Measurements from ENCODE around the gene FKBP15.
"Not testable (repeated sequence)": the region's sequence is repeated elsewhere in the genome, so short reads cannot be mapped to it uniquely, and the experiment has no call there.

Gene FKBP15, protein sequence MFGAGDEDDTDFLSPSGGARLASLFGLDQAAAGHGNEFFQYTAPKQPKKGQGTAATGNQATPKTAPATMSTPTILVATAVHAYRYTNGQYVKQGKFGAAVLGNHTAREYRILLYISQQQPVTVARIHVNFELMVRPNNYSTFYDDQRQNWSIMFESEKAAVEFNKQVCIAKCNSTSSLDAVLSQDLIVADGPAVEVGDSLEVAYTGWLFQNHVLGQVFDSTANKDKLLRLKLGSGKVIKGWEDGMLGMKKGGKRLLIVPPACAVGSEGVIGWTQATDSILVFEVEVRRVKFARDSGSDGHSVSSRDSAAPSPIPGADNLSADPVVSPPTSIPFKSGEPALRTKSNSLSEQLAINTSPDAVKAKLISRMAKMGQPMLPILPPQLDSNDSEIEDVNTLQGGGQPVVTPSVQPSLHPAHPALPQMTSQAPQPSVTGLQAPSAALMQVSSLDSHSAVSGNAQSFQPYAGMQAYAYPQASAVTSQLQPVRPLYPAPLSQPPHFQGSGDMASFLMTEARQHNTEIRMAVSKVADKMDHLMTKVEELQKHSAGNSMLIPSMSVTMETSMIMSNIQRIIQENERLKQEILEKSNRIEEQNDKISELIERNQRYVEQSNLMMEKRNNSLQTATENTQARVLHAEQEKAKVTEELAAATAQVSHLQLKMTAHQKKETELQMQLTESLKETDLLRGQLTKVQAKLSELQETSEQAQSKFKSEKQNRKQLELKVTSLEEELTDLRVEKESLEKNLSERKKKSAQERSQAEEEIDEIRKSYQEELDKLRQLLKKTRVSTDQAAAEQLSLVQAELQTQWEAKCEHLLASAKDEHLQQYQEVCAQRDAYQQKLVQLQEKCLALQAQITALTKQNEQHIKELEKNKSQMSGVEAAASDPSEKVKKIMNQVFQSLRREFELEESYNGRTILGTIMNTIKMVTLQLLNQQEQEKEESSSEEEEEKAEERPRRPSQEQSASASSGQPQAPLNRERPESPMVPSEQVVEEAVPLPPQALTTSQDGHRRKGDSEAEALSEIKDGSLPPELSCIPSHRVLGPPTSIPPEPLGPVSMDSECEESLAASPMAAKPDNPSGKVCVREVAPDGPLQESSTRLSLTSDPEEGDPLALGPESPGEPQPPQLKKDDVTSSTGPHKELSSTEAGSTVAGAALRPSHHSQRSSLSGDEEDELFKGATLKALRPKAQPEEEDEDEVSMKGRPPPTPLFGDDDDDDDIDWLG

DNA sequence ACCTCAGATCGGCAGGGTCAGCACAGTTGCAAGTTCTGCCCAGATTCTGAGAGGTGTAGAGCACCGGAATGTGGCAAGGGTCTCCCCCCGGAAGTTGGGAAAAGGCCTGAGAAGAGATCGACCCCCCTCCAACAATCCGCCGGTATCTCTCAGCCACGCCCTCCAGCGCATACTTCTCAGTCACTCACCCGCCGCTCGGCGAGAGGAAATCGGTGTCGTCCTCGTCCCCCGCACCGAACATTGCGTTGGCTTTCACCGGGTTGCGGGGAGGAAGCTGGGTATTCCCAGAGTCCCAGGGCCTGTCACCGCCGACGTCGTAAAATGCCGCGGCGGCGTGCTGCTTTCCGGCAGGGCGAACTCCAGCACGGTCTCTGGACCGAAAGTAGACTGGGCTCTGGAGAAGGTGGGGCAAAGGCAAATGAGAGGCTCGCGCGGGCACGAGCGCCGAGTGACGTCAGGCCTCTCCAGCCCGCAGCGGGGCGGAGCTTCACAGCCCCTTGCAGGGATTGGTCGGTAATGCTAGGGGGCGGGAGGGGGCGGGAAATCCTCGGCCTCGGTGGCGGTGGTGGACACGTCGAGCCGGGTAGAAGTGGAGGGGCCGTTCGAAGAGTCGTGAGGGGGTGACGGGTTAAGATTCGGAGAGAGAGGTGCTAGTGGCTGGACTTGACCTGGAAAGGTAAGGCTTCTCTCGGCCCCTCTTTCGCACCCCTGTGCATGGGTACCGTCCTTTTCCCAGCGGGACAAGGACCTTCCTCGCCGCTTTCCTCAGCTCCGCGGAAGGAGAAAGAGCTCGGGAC lies at the start of gene FKBP15, which contains the start of gene SLC31A1:
TSS of gene FKBP15 (minus strand) at position 275 of the 797 bp plus-strand sequence. CDS start at position 241, 34 bp downstream.
TSS of gene SLC31A1 (plus strand) at position 542 of the 797 bp plus-strand sequence. CDS start 34,605 bp downstream, outside the sequence.
- DNase-seq = peak; percentile 95

DNA sequence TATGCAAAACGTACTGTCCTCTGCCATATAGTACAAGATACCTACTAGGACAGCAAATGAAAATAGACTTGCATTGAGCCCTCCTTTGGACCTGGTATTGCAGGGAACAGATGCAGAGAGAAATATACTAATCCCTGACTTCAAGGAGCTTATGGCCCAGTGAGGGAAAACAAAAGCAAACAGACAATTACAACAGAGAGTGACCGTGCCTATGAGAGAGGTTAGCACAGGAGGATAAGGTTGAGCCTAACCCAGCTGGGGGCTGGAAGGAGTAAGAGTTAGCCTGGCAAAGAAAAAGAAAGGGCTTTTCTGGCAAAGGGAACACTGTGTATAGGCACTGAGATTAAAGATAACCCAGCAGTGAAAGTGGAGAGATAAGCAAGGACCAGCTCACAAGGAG lies 48.8 kb upstream of the FKBP15 start:
- DNase-seq = no peak

DNA sequence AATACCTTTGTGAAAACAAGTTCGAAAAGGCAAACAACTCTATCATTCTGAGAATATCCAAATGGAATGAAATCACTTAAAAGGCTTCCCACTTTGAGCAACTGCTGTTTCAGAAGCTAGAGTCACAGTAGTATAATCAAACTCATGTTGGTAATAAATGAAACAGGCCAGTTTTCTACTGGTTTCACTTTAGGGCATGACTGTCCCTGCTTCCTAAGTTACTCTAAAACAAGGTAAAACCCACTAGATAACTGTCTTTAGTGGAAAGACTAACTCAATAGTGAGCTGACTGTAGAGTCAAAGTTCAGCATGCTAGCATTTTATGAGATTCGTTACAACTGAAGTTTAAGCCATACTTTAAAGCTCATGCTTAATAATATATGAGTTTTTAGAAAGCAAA lies 48.3 kb upstream of the FKBP15 start:
- no peak for DNase-seq

DNA sequence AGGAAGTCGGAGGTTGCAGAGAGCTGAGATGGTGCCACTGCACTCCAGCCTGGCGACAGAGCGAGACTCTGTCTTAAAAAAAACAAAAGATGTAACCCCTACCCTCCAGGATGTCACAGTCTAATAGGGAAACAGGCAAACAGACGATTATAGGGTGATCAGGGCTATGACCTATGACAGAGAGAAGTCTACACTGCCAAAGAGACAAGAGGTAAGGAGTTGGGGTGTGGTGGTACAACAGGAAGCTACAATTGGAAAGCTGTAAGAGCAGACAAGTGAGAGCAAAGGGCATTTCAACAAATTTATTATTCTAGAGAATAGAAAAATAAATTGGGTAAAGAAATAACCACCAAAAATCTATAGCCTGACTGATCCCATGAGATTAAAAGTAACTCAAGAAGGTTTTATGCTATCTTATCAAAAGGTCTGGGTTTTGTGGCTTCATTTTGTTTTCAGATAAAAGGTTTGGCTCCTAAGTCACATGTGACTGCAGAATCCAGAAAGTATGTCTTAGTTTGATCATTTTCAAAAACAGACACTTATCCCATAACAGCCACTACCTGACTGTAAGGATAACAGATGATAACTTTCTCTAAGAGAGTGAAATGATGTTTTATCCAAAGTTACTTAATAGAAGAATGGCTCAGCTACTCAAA lies 47.0 kb upstream of the FKBP15 start:
- DNase-seq = no peak

DNA sequence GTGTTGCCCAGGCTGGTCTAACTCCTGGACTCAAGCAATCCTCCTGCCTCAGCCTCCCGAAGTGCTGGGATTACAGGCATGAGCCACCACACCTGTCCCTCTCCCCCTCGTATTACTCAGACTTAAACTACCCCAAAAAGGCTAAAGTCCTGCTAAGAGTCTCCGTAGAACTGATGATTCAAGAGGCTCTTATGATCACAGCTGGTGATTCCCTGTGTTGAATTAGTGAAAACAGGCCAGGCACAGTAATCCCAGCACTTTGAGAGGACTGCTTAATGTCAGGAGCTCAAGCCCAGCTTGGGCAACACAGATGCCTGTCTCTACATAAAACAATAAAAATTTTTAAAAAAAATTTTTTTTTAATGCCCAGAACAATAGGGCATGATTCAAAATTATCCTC lies 45.1 kb upstream of the FKBP15 start:
- DNase-seq = no peak

DNA sequence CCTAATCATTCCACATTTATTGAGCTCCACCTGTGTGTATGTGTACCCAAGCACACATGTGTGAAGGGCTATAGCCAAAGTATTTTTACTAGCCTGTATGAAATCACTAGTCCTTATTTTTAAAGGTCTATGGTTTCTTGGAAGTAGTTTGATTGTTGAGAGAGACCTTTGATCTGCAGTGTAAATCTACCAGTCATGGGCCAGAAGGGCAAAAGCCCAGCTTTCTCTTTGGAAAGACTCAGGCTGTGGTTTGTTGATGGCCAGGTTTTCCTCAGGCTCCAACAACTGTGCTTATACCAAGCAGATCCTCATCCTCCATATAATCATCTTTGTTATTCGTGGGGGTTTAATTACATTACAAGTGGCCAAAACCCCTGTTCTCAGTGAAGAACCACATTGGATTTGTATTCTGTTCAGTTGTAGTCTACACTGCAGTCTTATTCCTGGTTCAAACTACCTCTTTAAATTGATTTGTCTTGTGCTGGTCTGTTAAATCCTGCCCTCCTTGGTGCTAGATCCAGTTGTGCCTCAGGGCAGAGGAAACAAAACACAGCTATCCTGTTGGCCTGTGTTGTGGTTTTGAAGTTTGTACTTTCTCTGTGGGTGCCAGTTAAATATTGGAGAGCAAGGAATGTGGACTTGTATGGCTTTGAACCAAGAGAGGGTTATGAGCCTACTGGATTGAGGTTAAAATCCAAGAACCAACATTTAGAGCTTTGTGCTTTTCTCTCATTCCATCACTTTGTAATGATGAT lies 41.0 kb upstream of the FKBP15 start:
- DNase-seq = no peak

DNA sequence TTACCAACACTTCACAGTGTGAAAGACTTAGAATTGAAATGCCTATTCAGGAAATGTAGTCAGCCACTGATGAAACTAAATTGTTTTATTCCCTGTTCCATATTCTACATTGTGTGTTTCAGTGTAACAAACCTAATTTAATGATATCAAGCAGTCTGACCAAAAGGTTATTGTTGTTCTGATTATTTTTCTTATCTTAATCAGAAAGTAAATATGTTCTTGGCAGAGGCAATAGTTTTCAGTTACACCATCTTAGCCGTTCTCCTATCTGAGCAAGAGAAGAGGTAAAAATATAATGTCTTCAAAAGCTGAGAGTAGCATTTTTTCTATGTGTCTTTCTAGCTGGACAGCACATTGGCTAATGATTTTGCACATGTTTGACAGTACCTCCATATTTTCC lies 37.2 kb upstream of the FKBP15 start:
- DNase-seq = no peak

DNA sequence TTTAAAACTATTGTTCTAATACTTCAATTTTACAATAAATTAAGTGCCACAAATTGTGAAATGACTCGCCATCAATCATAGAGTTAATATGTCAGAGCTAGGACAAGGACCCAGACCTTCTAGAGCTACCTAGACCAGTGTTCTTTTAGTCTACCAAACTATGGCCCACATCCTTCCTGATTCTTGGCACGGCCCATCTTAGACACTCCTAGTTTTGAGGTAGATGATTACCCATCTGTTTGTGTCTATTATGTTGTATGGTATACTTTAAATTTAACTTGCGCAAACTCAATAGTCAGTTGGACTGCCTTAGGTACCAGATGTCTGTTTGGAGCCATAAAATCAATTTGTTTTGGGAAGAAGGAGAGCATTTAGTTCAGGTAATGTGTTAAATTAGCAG lies 36.8 kb upstream of the FKBP15 start:
- no peak for DNase-seq

DNA sequence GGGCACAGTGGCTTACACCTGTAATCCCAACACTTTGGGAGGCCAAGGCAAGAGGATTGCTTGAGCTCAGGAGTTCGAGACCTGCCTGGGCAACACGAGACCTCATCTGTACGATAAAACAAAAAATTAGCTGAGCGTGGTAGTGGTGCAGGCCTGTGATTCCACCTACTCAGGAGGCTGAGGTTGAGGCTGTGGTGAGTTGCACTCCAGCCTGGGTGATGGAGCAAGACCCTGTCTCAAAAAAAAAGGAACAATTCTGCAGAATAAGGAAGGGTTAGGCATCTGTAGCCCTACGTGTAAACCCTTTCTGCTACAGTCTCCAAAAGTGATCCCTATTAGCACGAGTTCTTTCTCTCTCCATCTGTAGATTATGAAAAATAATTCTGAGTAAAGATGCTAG lies 34.4 kb upstream of the FKBP15 start:
- DNase-seq = no peak

DNA sequence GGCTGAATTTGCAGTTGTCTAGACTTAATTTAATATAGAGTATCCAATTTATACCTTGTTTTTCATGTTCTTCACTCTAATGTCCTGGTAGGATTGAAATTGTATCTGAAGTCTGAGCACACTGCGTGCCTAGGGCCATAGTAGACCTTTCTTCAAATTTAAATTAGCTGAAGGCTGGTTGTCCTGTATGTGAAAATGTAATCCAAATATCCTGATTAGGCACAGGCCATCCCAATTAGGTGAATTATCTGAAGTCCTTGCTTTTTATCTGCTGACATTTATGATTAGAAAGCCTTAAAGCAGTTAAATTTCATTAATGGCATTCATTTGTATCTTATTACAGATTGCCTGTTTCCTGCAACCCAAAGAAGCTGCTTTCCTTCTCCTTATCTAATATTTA lies 33.9 kb upstream of the FKBP15 start:
- DNase-seq = no peak

DNA sequence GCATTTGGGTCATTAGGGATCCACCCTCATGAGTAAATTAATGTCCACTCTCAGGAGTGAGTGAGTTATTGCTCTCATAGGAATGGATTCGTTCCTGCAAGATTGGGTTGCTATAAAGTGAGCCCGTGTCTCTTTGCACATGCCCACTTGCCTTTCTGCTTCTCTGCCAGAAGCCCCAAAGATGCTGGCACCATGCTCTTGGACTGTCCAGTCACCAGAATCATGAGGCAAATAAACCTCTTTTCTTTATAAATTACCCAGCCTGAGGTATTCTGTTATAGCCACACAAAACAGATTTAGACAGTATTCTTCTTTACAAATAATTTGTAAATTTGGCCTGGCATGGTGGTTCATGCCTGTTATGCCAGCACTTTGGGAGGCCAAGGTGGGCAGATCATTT lies 29.7 kb upstream of the FKBP15 start:
- DNase-seq = no peak

DNA sequence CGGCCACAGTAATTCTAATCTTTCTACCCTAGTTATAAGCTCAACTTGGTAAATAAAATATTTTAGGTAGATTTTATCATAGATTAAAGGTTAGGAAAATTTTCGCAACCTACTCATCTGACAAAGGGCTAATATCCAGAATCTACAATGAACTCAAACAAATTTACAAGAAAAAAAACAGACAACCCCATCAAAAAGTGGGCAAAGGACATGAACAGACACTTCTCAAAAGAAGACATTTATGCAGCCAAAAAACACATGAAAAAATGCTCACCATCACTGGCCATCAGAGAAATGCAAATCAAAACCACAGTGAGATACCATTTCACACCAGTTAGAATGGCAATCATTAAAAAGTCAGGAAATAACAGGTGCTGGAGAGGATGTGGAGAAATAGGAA lies 28.6 kb upstream of the FKBP15 start:
- not testable (repeated sequence) for DNase-seq

DNA sequence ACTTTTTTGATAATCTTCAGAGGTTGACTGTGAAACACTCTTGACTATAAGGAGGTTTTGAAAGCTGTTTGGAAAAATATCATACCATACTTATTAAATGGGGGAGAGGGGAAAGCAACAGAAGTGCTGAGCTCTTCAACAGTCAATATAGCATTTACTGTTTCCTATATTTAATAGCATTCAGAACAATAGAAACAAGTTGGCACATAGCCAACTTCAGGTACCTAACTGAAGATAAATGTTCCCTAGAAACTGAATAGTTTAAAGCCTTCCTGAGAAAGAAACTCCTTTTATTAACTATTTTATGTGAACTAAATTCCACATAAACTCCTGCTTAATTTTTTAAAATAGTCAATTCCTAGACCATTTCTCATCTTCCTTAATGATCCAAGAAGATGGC lies 26.6 kb upstream of the FKBP15 start:
- no peak for DNase-seq

DNA sequence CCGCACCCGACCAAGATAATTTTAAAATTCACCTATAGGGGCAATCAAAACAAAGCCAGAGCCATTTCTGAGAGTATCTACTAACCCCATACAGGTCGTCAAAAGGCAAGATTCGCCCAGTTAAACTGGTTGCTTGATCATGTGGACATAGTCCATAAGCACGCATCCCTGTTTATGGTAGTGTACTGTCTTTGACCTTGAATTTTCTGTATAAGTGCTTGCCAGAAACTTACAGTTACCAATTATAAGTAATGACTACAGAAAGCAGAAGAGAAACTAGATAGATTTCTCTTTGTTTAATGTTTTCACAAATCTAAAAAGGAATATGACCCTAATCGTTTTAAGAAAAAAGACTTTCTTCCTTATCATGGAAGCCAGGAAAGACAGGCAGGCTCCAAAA lies 25.9 kb upstream of the FKBP15 start:
- DNase-seq = no peak

DNA sequence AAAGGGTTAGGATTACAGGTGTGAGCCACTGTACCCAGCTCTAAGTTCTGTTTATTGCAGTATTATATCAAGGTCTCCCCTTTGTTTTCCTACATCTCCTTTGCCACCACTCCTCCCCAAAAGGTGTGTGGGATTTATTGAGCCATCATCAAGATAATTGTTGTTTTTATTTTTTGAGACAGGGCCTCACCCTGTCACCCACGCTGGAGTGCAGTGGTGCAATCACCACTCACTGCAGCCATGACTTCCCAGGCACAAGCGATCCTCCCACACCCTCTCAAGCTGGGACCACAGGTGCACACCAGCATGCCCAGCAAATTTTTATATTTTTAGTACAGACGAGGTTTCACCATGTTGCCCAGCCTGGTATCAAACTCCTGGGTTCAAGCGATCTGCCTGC lies 24.8 kb upstream of the FKBP15 start:
- DNase-seq = no peak

DNA sequence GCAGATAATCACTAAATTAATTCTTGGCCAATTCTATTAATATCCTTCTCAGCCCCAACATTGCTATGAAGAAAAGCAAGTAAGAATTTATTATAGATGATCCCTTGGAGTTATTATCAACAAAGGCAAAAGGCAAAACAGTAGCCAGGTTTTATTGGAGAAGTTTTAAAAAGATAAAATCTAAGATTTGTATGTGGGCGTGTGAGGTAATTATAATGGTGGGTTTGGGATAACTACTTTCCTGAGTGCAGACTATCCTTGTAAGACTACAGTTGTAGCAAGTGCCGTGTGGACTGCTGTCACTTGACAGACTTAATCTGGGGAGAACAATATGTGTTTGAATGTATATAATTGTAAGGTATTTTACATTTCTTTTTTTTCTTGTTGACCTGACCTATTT lies 23.5 kb upstream of the FKBP15 start:
- no peak for DNase-seq

DNA sequence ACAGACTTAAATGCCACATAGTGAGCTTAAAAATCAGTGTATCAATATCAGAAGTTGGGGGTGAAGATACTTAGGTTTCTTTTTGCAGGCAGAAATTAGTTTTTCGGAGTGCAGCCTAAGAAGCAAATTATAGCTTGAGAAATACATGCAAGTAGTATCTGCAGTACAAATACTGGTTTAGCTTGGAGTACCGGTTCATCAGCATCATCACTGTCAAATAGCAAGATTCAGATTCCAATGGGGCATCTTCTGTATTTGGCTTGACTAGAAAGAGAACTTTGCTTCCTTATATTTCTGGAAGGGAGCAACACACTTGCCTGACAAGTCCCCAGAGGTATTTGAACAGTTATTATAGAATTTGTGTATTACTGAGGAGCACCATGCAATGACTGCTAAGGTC lies 20.1 kb upstream of the FKBP15 start:
- no peak for DNase-seq

DNA sequence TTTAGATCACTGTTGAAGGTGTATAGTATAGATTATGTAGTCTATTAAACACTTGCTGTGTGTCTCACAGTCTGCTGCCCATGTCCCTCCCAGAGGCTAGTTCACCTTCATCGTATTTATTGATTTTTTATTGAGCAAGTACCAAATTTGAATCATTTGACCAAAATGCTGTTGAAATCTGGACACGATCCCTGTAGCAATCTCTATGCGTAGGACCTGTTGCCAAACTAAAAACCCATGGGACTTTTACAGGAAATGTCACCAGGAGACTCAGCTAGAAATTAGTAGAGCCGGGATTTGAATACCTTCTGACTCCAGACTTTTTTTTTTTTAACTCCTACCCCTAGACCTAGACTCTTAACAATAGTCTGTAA lies 17.8 kb upstream of the FKBP15 start:
- DNase-seq = no peak

DNA sequence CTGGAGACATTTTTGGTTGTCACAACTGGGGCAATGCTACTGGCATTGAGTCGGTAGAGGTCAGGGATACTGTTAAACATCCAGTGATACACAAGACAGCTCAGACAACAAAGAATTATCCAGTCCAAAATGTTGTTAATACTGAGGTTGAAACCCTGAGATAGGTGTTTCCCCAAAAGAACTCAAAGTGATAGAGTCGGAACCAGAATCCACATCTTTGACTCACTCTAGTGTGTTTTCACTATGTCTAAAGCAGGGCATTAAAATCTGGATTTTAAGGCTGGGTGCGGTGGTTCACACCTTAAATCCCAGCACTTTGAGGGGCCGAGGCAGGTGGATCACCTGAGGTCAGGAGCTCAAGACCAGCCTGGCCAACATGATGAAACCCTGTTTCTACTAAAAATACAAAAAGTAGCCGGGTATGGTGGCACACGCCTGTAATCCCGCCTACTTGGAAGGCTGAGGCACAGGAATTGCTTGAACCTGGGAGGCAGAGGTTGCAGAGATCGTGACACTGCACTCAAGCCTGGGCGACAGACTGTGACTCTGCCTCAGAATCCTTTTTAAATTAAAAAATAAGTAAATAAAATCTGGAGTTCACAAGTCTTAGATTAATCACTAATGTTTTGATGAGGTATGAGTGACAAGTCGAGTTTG lies 17.3 kb upstream of the FKBP15 start:
- no peak for DNase-seq

DNA sequence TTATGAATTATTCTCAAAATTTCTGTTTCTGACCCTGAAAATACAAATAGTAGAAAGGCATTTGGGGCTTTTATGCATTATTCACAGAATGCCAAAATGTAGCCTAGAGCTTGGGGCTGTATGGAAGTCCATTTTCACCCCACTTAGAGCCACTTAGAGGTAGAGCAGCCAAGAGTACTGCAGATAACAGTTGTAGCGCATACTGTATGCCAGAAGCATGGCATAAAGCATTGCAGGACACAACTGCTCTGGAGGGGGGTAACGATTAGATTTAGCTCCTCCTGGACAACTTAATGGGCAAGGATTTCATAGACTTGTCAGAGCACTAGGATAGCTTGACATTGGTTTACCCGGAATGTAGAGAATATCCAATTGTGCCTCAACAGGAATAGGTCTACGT lies 15.9 kb upstream of the FKBP15 start:
- no peak for DNase-seq
